Measurements from ENCODE around the gene MIA. TPM values are rescaled to one million over a fixed set of nuclear protein-coding genes. Genes with fewer than 3 reads are reported as not detected.

The MIA gene
- total and polyA plus RNA-seq, 2 of the 8 experiments (the other 6 are each of a cell fraction or from before 2014, with no cell fraction given): not detected

DNA sequence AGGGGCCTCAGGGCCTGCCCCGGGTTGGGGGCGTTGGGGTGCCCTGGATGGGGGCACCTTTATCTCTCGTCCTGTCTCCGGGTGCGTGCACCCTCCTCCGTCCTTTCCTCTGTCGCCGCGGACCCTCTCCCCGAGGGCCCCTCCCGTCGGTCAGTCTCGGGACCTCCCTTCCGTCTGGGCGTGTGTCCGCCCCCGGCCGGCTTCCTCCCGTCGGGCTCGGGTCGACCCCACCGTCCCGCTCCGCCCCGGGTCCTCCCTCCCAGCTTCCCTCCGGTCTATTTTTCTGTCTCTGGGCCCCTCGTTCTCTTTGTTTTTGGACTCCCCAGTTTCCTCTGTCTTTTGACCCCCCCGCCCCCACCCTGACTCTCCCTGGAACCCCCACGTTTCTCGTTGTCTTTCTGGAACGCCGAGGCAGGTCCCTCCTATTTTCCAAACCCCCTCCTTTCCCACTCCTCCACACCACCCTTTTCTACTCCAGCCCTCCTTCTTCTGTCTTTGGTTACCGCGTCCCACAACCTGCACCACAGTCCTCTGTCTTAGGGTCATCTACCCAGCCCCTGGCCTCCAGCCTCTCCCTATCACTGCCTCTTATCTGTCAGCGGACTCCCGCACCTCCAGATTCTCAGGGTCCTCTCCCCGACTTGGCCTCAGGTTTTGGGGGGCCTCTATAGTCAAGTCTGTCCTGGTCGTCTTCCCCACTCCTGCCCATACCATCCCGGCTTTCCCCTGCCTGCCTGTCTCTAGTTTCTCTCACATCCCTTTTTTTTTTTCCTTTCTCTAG, 24.4 kb downstream of the MIA start (continued):
- no peak for TF ChIP-seq CEBPB (IDR thresholded peaks at IDR 0.05; ENCODE audit: low read depth, low read length)
- peak in 1 of 2 experiments; percentile 77; a peak in 2 of 3 replicates for TF ChIP-seq POLR2A (IDR thresholded peaks at IDR 0.05; ENCODE audit: control extremely low read depth in 1 of 2, low read depth in 2 of 2, low read length in 2 of 2)
- no peak for TF ChIP-seq TEAD4 (IDR thresholded peaks at IDR 0.05; ENCODE audit: low read depth, low read length)

Measured in H1 (cell line).